Body of pancreas (tissue), 4 donors: Measurements from ENCODE around the gene TAF8.

ENCODE experiments used
- CTCF ChIP-seq, 7 experiments: fragments of 450-650 bp in 4 of 7; fragments of 200-600 bp in 3 of 7; sonication (generic) in 3 of 7; IDR thresholded peaks; one replicate each; pipeline ENCODE4 v1.5.1; 2016 to 2019; ENCODE audit warnings: antibody characterized with exemption in 7 of 7
- POLR2A ChIP-seq, 3 donors: fragments of 450-650 bp; IDR thresholded peaks; one replicate each; pipeline ENCODE4 v1.6.1; 2016; ENCODE audit warnings: antibody characterized with exemption in 3 of 3, mild to moderate bottlenecking in 2 of 3

- TF ChIP-seq POLR2A (IDR thresholded peaks at IDR 0.05) (no peak), CTCF (IDR thresholded peaks at IDR 0.05) (peak; percentile 66 to 92 (median 80))
Measured at GRCh38 chr6:42075159-42075838, 25.0 kb downstream of the TAF8 start.
